Activated naive CD8-positive, alpha-beta T cell treated with anti-CD3 and anti-CD28 coated beads, Interleukin-2, amount 50 U/mL, for 16 hours (primary cell): ENCODE measurements around the gene LRP5.
"Not testable (repeated sequence)": the region's sequence is repeated elsewhere in the genome, so short reads cannot be mapped to it uniquely, and the experiment has no call there.

Experiments
- DNase-seq: peaks from one replicate; pipeline ENCODE4 v3.0.0-alpha.2; 2020; ENCODE audit warnings: low read depth, low spot score

LRP5 gene

DNA sequence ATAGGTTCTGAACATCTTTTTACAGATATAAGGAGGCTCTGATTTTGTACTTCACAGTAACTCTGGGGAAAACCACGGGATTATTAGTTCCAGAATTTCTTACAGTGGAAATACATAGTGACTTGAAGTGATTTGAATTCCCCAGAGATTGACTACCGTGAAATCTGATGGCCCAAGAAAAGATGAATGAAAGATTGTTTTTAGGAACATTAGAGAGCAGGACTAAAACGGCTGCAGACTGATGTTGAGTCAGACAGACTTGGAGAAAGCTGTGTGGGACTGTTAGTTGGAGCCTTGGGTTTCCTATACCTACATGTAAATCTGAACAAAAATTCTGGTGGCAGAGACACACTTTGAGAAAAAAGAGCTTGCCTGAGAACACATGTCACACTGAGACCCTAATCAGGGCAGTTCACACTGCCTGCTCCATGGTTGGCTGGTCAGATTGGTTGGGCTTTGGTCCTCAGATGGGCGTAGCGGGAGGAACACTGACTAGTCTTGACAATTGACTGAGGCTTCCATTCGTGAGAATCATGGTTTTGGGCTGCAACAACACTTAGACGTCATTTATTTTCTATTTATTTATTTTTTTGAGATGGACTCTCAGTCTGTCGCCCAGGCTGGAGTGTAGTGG, 154.9 kb downstream of the LRP5 start:
- DNase-seq, result no peak

DNA sequence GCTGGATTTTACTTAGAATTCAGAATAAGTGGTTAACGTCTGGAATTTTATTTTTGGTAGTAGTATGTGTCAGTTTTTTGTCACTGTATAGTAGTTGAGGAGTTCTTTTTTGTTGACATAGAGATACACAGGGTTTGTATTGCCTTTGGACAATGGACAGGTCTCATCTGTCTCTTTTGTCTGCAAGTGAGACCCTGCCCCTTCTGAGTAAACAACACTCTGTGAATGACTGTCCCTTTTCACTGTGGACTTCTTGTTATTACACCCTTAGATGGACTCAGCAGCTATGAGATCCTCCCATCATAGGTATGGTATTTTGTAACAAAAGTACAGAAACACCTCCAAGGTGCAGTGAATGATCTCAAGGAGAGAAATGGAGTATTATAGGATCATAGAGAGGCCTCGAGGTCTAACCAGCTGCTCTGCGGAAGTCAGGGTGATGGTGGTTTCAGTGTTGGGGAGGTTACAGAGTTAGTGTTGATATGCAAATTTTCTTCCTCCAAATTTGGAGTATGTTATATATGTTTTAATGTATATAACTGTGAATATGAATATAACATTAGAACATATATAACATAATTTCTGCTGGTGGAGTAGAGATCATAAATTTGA, 155.9 kb downstream of the LRP5 start:
- DNase-seq, result no peak

- DNase-seq, result no peak
These were observed 156.7 kb downstream of the LRP5 start for GRCh38 chr11:68469122-68469521.

- DNase-seq, result no peak
These were observed 157.3 kb downstream of the LRP5 start for GRCh38 chr11:68469642-68470041.

DNA sequence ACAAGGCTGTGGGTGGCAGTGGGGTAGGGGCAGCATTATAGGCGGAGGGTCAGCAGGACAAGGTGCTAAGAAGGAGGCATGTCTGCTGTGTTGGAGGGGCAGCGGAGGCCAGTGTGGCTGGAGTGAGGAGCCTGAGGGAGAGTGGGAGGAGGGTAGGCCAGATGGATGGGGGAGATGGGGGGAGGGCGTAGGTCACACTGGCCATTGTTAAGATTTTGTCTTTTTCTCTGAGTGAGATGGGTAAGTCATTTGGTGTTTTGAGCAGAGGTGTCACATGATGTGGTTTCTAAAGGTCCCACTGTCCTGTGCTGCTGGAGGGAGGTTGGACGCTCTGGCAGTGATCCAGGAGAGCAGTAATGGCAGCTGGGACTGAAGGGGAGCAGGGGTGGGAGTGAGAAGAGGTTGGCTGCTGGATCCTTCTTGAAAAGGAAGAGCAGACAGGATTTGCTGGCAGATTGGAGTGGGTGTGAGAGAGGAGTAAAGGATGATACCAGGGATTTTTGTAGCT, 158.0 kb downstream of the LRP5 start:
- DNase-seq, result no peak

GRCh38 chr11:68471360-68472340, 159.3 kb downstream of the LRP5 start:
- no peak for DNase-seq

GRCh38 chr11:68472778-68473177, 160.4 kb downstream of the LRP5 start:
- no peak for DNase-seq

DNA sequence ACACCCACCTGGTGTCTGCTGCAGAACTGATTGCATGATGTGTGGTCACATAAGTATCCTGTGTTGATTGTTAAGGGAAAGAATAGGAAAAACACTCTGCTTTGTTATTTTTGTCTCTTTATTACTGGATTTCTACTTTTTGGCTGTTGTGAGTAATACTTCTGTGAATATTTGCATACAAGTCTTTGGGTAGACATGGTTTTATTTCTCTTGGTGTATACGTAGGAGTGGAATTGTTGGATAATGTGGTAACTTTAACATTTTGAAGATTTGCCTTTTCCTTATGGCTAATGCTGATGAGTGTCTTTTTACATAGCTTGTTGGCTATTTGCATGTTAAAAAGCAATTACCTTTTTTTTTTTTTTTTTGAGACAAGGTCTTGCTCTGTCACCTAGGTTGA, 161.3 kb downstream of the LRP5 start:
- no peak for DNase-seq

DNA sequence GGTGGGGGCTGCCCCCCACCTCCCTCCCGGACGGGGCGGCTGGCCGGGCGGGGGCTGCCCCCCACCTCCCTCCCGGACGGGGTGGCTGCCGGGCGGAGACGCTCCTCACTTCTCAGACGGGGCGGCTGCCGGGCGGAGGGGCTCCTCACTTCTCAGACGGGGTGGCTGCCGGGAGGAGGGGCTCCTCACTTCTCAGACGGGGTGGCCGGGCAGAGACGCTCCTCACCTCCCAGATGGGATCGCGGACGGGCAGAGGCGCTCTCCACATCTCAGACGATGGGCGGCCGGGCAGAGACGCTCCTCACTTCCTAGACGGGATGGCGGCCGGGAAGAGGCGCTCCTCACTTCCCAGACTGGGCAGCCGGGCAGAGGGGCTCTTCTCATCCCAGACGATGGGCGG, 163.2 kb downstream of the LRP5 start:
- DNase-seq, result not testable (repeated sequence)

DNA sequence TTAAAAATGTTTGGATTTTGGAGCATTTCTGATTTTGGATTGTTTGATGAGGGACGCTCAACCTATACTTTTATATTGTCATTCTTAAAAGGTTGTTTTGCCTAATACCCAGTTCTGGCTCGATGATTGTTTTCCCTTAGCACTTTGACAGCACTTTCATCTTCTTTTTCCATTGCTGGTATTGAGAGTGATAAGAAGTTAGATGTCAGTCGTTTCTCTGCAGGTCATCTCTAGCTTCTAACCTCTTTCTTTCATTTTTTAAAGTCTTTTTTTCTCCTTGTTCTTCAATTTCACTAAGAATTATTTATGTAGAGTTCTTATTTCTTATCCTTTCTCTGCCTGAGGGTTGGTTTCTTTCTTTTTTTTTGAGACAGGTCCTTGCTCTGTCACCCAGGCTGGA, 167.0 kb downstream of the LRP5 start:
- no peak for DNase-seq

DNA sequence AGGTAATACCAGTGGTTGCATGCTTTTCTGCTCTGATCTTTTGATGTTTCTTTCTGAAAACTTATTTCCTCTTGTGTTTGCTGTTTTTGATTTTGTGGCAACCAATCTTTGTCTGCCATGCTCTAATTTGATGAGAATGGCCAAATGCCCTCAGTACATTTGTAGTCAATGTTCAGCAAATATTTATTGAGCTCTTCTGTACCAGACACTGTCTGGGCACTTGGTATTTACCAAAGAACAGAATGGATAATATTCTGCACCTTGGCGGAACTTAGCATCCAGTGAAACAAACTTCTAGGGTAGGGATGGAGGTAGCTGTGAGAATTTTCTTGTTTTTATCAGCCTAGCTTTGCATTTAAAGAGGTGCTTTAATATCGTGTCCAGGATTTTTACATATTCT, 167.8 kb downstream of the LRP5 start:
- no peak for DNase-seq

- no peak for DNase-seq
These were observed 168.6 kb downstream of the LRP5 start for GRCh38 chr11:68480852-68481510.

DNA sequence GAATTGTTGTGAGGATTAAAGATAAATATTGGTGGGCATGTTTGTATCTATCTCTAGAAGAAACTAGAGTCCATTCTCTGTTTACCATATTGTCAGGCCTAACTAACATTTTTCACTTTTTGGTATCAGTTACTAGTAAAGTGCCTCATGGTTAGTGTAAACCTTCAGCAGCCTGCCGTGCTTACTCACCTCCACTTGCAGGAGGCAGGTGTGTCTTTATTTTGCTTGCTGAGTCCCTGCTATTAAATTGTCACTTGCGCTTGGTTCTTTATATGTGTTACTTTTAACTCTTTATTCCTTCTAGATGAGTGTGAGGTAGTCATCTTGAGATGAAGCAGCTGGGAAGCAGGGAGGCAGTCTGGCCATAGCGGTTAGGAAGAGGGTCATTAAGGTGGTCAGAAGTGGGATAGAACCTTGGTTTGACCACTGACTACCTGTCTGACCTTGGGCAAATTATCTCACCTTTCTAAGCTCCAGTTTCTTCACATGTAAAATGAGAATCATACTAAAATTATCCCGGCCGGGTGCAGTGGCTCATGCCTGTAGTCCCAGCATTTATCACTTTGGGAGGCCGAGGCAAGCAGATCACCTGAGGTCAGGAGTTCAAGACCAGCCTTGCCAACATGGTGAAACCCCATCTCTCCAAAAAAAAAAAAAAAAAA, 169.3 kb downstream of the LRP5 start:
- DNase-seq, result no peak

GRCh38 chr11:68488623-68489022, 176.2 kb downstream of the LRP5 start:
- DNase-seq, result no peak

DNA sequence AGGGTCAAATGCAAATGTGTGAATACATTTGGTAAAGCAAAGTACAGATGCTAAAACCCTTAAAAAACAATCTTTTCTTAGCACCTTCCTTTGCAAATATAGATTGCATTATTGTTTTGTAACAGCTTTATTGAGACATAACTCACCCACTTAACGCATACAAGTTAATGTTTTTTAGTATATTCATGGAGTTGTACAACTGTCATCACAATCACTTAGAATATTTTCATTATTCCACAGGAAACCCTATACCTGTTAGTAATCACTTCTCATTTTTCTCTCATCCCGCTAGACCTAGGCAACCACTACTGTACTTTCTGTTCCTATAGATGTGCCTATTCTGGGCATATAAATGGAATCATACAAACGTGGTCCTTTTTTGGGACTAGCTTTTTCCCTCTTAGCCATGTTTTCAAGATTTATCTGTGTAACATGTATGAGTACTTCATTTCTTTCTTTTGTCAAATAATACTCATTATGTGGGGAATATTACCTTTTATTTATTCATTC, 182.9 kb downstream of the LRP5 start:
- no peak for DNase-seq

GRCh38 chr11:68495872-68496271, 183.5 kb downstream of the LRP5 start:
- DNase-seq, result no peak

GRCh38 chr11:68497761-68498160, 185.4 kb downstream of the LRP5 start:
- DNase-seq, result no peak

DNA sequence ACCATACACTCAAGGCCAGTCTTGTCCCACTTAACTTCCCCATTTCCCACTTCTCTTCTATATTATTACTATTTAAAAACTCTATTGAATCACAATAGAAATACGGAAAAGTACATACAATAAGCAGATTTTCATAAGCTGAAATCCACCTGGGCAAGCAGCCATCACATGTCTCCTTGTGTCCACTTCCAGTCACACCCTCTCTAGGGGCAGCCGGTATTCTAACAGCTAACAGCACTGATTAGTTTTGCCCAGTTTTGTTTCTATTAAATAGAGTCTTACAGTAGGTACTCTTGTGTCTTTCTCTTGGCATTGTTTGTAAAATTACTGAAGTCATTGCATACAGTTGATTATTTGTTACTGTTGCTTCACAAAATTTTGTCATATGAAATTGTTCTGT, 185.9 kb downstream of the LRP5 start:
- no peak for DNase-seq
